Measurements from ENCODE around the gene LSM11.

Gene LSM11

DNA sequence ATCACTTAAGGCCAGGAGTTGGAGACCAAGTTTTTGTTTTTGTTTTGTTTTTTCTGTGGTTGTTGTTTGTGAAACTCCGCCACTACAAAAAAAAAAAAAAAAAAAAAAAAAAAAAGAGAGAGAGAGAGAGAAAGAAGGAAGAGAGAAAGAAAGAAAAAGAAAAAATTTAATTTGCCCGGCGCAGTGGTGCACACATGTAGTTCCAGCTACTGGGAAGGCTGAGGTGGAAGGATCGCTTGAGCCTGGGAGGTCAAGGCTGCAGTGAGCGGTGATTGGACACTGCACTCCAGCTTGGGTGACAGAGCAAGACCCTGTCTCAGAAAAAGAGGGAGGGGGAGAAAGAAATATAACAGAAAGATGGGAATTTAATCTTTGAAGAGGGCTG lies 11.4 kb upstream of the LSM11 start (continued):
- no peak for TF ChIP-seq ISL1 (CRISPR knock-in tag; IDR thresholded peaks at IDR 0.05)
- no peak for TF ChIP-seq TOX (CRISPR knock-in tag; IDR thresholded peaks at IDR 0.05; ENCODE audit: borderline replicate concordance)

- ATAC-seq = no peak
- TF ChIP-seq RARB (CRISPR knock-in tag; IDR thresholded peaks at IDR 0.05) (no peak), ZNF70 (CRISPR knock-in tag; IDR thresholded peaks at IDR 0.05) (no peak), TCF4 (CRISPR knock-in tag; IDR thresholded peaks at IDR 0.05; ENCODE audit: borderline replicate concordance) (peak; percentile 84)
Measured at GRCh38 chr5:157732596-157733262, 10.8 kb upstream of the LSM11 start.

DNA sequence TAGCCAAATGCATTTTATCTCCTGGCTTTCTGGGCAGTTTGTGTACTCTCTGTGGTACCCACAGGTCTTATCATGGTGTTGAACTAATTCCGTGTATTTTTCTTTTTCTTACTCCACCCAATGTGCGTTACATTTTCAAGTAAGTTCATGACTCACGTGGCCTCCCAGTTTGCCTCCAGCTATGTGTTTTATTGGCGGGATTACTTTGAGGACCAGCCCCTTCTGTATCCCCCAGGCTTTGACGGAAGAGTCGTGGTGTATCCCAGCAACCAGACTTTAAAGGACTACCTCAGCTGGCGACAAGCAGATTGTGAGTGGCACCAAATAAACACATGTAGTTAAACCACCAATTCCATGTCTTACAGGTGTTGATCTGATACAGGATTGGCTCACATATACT lies 9.1 kb upstream of the LSM11 start:
- TF ChIP-seq CREB5 (CRISPR knock-in tag; IDR thresholded peaks at IDR 0.05; ENCODE audit: low read depth) (no peak), ZNF70 (CRISPR knock-in tag; IDR thresholded peaks at IDR 0.05) (no peak), SNAI2 (CRISPR knock-in tag; IDR thresholded peaks at IDR 0.05) (no peak), BACH2 (CRISPR knock-in tag; IDR thresholded peaks at IDR 0.05; ENCODE audit: borderline replicate concordance) (no peak), TCF4 (CRISPR knock-in tag; IDR thresholded peaks at IDR 0.05; ENCODE audit: borderline replicate concordance) (no peak), ZFP3 (CRISPR knock-in tag; IDR thresholded peaks at IDR 0.05) (no peak), OSR1 (CRISPR knock-in tag; IDR thresholded peaks at IDR 0.05) (no peak), ARNTL (CRISPR knock-in tag; IDR thresholded peaks at IDR 0.05; ENCODE audit: borderline replicate concordance, low read depth) (no peak), GLIS3 (CRISPR knock-in tag; IDR thresholded peaks at IDR 0.05) (no peak), CSDC2 (CRISPR knock-in tag; IDR thresholded peaks at IDR 0.05) (no peak), RARB (CRISPR knock-in tag; IDR thresholded peaks at IDR 0.05) (no peak), ZFP30 (CRISPR knock-in tag; IDR thresholded peaks at IDR 0.05) (no peak), ZC3H10 (CRISPR knock-in tag; IDR thresholded peaks at IDR 0.05) (no peak), ZNF565 (CRISPR knock-in tag; conservative IDR thresholded peaks at IDR 0.05; ENCODE audit: low read depth) (no peak), ESRRG (CRISPR knock-in tag; IDR thresholded peaks at IDR 0.05) (no peak)
- TF ChIP-seq, protein P1, sequence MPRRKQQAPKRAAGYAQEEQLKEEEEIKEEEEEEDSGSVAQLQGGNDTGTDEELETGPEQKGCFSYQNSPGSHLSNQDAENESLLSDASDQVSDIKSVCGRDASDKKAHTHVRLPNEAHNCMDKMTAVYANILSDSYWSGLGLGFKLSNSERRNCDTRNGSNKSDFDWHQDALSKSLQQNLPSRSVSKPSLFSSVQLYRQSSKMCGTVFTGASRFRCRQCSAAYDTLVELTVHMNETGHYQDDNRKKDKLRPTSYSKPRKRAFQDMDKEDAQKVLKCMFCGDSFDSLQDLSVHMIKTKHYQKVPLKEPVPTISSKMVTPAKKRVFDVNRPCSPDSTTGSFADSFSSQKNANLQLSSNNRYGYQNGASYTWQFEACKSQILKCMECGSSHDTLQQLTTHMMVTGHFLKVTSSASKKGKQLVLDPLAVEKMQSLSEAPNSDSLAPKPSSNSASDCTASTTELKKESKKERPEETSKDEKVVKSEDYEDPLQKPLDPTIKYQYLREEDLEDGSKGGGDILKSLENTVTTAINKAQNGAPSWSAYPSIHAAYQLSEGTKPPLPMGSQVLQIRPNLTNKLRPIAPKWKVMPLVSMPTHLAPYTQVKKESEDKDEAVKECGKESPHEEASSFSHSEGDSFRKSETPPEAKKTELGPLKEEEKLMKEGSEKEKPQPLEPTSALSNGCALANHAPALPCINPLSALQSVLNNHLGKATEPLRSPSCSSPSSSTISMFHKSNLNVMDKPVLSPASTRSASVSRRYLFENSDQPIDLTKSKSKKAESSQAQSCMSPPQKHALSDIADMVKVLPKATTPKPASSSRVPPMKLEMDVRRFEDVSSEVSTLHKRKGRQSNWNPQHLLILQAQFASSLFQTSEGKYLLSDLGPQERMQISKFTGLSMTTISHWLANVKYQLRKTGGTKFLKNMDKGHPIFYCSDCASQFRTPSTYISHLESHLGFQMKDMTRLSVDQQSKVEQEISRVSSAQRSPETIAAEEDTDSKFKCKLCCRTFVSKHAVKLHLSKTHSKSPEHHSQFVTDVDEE (CRISPR knock-in tag; IDR thresholded peaks at IDR 0.05) = no peak
- TF ChIP-seq, protein P2, sequence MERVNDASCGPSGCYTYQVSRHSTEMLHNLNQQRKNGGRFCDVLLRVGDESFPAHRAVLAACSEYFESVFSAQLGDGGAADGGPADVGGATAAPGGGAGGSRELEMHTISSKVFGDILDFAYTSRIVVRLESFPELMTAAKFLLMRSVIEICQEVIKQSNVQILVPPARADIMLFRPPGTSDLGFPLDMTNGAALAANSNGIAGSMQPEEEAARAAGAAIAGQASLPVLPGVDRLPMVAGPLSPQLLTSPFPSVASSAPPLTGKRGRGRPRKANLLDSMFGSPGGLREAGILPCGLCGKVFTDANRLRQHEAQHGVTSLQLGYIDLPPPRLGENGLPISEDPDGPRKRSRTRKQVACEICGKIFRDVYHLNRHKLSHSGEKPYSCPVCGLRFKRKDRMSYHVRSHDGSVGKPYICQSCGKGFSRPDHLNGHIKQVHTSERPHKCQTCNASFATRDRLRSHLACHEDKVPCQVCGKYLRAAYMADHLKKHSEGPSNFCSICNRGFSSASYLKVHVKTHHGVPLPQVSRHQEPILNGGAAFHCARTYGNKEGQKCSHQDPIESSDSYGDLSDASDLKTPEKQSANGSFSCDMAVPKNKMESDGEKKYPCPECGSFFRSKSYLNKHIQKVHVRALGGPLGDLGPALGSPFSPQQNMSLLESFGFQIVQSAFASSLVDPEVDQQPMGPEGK (CRISPR knock-in tag; IDR thresholded peaks at IDR 0.05; ENCODE audit: borderline replicate concordance) = no peak
- ATAC-seq = no peak

GRCh38 chr5:157735991-157736390 lies 7.5 kb upstream of the LSM11 start:
- no peak for ATAC-seq
- no peak for TF ChIP-seq ZFP30 (CRISPR knock-in tag; IDR thresholded peaks at IDR 0.05)
- TF ChIP-seq BACH2 (CRISPR knock-in tag; IDR thresholded peaks at IDR 0.05; ENCODE audit: borderline replicate concordance) = no peak
- TF ChIP-seq CSDC2 (CRISPR knock-in tag; IDR thresholded peaks at IDR 0.05) = no peak
- no peak for TF ChIP-seq OSR1 (CRISPR knock-in tag; IDR thresholded peaks at IDR 0.05)
- no peak for TF ChIP-seq GLIS3 (CRISPR knock-in tag; IDR thresholded peaks at IDR 0.05)
- TF ChIP-seq, protein P3, sequence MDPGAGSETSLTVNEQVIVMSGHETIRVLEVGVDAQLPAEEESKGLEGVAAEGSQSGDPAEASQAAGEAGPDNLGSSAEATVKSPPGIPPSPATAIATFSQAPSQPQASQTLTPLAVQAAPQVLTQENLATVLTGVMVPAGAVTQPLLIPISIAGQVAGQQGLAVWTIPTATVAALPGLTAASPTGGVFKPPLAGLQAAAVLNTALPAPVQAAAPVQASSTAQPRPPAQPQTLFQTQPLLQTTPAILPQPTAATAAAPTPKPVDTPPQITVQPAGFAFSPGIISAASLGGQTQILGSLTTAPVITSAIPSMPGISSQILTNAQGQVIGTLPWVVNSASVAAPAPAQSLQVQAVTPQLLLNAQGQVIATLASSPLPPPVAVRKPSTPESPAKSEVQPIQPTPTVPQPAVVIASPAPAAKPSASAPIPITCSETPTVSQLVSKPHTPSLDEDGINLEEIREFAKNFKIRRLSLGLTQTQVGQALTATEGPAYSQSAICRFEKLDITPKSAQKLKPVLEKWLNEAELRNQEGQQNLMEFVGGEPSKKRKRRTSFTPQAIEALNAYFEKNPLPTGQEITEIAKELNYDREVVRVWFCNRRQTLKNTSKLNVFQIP (CRISPR knock-in tag; IDR thresholded peaks at IDR 0.05; ENCODE audit: borderline replicate concordance, low read depth) = no peak
- TF ChIP-seq ZC3H10 (CRISPR knock-in tag; IDR thresholded peaks at IDR 0.05) = no peak
- TF ChIP-seq, protein P2 (CRISPR knock-in tag; IDR thresholded peaks at IDR 0.05; ENCODE audit: borderline replicate concordance) = no peak
- TF ChIP-seq RARB (CRISPR knock-in tag; IDR thresholded peaks at IDR 0.05) = no peak
- no peak for TF ChIP-seq ZNF8 (CRISPR knock-in tag; IDR thresholded peaks at IDR 0.05)
- TF ChIP-seq ARNTL (CRISPR knock-in tag; IDR thresholded peaks at IDR 0.05; ENCODE audit: borderline replicate concordance, low read depth) = no peak
- no peak for TF ChIP-seq CSRNP3 (CRISPR knock-in tag; IDR thresholded peaks at IDR 0.05)
- no peak for TF ChIP-seq ZNF70 (CRISPR knock-in tag; IDR thresholded peaks at IDR 0.05)

All from SK-N-SH treated with all-trans-retinoic acid at 6 μM for 48 hours (cell line).